ENCODE data around the gene GLCE. TPM values are rescaled to one million over a fixed set of nuclear protein-coding genes. Genes with fewer than 3 reads are reported as not detected.

The GLCE gene
- total RNA-seq, 1 donor from 2014 or later: 9.9 TPM

GRCh38 chr15:69303337-69304181 lies 143.1 kb downstream of the GLCE start:
- peaks cover 4% of the 10 kb centered on the region for H3K27me3 Mint-ChIP-seq (ENCODE audit: low read depth)
- DNase-seq (ENCODE audit: low spot score): no peak
- peaks cover 2% of the 10 kb centered on the region for H3K9me3 Mint-ChIP-seq (ENCODE audit: low read depth)
- no peak overlapping the region for H3K4me3 Mint-ChIP-seq (ENCODE audit: unreplicated experiment)
- TF ChIP-seq, protein P1, sequence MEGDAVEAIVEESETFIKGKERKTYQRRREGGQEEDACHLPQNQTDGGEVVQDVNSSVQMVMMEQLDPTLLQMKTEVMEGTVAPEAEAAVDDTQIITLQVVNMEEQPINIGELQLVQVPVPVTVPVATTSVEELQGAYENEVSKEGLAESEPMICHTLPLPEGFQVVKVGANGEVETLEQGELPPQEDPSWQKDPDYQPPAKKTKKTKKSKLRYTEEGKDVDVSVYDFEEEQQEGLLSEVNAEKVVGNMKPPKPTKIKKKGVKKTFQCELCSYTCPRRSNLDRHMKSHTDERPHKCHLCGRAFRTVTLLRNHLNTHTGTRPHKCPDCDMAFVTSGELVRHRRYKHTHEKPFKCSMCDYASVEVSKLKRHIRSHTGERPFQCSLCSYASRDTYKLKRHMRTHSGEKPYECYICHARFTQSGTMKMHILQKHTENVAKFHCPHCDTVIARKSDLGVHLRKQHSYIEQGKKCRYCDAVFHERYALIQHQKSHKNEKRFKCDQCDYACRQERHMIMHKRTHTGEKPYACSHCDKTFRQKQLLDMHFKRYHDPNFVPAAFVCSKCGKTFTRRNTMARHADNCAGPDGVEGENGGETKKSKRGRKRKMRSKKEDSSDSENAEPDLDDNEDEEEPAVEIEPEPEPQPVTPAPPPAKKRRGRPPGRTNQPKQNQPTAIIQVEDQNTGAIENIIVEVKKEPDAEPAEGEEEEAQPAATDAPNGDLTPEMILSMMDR (IDR thresholded peaks at IDR 0.05): peak; percentile 45
- H3K27ac Mint-ChIP-seq (ENCODE audit: unreplicated experiment): no peak overlapping the region
- H3K4me1 Mint-ChIP-seq (ENCODE audit: low read depth): peaks cover 27% of the 10 kb centered on the region
- H3K36me3 Mint-ChIP-seq (ENCODE audit: low read depth): no peaks in the 10 kb centered on the region

GRCh38 chr15:69304182-69304545 lies 143.7 kb downstream of the GLCE start:
- DNase-seq (ENCODE audit: low spot score): no peak
- H3K4me3 Mint-ChIP-seq (ENCODE audit: unreplicated experiment): no peak overlapping the region
- H3K4me1 Mint-ChIP-seq (ENCODE audit: low read depth): peaks cover 27% of the 10 kb centered on the region
- H3K36me3 Mint-ChIP-seq (ENCODE audit: low read depth): no peaks in the 10 kb centered on the region
- H3K27me3 Mint-ChIP-seq (ENCODE audit: low read depth): peaks cover 4% of the 10 kb centered on the region
- TF ChIP-seq, protein P1 (IDR thresholded peaks at IDR 0.05): no peak
- H3K27ac Mint-ChIP-seq (ENCODE audit: unreplicated experiment): no peak overlapping the region
- peaks cover 2% of the 10 kb centered on the region for H3K9me3 Mint-ChIP-seq (ENCODE audit: low read depth)

DNA sequence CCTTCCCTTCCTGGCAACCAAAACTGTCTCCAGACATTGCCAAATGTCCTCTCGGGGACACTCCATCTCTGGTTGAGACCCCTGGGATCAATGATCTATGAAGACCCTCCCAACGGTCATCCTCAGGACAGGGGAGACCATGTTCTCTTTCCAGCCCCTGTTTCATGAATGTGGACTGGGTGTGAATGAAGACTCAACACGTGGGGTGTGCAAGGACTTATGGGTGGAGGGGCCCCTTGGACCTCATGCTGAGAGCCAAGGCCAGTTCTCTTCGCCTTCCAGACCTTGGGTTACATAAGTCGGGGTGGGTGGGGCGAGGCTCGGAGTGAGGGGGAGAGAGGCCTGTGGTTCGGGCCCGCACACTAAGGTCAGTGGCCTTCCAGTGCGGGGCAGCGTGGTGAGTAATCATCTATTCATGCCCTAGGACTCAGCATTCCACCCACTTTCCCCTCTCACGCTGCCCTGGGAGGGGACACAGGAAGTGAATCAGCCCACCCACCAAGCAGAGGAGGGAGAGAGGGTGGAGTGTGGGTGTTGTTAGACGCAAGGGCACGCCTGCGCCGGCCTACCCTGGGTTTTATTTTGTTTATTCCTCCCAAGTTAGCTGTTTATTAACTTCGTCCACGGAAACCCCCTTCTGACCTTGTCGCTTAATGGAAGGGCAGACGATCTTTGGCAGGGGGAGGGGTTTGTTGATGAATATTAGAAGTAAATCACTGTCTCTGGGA lies 144.9 kb downstream of the GLCE start:
- peaks cover 23% of the 10 kb centered on the region for H3K4me1 Mint-ChIP-seq (ENCODE audit: low read depth)
- peak overlapping the region; percentile 9 for H3K27ac Mint-ChIP-seq (ENCODE audit: unreplicated experiment)
- no peak for DNase-seq (ENCODE audit: low spot score)
- TF ChIP-seq, protein P1 (IDR thresholded peaks at IDR 0.05): no peak
- H3K36me3 Mint-ChIP-seq (ENCODE audit: low read depth): no peaks in the 10 kb centered on the region
- no peak overlapping the region for H3K4me3 Mint-ChIP-seq (ENCODE audit: unreplicated experiment)
- peaks cover 2% of the 10 kb centered on the region for H3K9me3 Mint-ChIP-seq (ENCODE audit: low read depth)
- H3K27me3 Mint-ChIP-seq (ENCODE audit: low read depth): no peaks in the 10 kb centered on the region

- H3K27ac Mint-ChIP-seq (ENCODE audit: unreplicated experiment): peak overlapping the region; percentile 28
- no peak for DNase-seq (ENCODE audit: low spot score)
- H3K9me3 Mint-ChIP-seq (ENCODE audit: low read depth): peaks cover 2% of the 10 kb centered on the region
- TF ChIP-seq, protein P1 (IDR thresholded peaks at IDR 0.05): no peak
- no peak overlapping the region for H3K4me3 Mint-ChIP-seq (ENCODE audit: unreplicated experiment)
- H3K27me3 Mint-ChIP-seq (ENCODE audit: low read depth): no peaks in the 10 kb centered on the region
- H3K4me1 Mint-ChIP-seq (ENCODE audit: low read depth): peaks cover 23% of the 10 kb centered on the region
- no peaks in the 10 kb centered on the region for H3K36me3 Mint-ChIP-seq (ENCODE audit: low read depth)
Observed at GRCh38 chr15:69305933-69306568, 145.6 kb downstream of the GLCE start.

DNA sequence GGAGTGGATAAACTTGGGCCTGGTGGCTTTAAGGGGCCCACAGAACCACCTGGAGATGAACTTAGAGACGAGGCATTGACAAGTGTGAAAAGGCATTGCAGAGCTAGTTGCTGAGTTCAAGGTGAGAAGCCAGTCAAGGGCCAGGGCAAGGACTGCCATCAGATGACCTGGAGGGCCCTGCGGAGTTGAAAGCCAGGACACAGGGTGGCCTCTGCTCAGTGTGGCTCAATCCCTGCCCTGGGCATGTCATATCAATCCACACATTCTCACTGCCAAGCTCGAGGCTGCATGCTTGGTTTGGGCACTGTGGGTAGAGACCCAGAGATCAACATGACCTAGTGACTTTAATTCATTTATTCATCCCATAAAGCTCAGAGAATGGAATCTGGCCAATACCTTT lies 147.5 kb downstream of the GLCE start:
- no peak overlapping the region for H3K4me3 Mint-ChIP-seq (ENCODE audit: unreplicated experiment)
- DNase-seq (ENCODE audit: low spot score): no peak
- H3K4me1 Mint-ChIP-seq (ENCODE audit: low read depth): peaks cover 23% of the 10 kb centered on the region
- TF ChIP-seq, protein P1 (IDR thresholded peaks at IDR 0.05): no peak
- H3K9me3 Mint-ChIP-seq (ENCODE audit: low read depth): peaks cover 2% of the 10 kb centered on the region
- H3K27me3 Mint-ChIP-seq (ENCODE audit: low read depth): no peaks in the 10 kb centered on the region
- no peak overlapping the region for H3K27ac Mint-ChIP-seq (ENCODE audit: unreplicated experiment)
- no peaks in the 10 kb centered on the region for H3K36me3 Mint-ChIP-seq (ENCODE audit: low read depth)
